ENCODE measurements around the gene ADSS1.

DNA sequence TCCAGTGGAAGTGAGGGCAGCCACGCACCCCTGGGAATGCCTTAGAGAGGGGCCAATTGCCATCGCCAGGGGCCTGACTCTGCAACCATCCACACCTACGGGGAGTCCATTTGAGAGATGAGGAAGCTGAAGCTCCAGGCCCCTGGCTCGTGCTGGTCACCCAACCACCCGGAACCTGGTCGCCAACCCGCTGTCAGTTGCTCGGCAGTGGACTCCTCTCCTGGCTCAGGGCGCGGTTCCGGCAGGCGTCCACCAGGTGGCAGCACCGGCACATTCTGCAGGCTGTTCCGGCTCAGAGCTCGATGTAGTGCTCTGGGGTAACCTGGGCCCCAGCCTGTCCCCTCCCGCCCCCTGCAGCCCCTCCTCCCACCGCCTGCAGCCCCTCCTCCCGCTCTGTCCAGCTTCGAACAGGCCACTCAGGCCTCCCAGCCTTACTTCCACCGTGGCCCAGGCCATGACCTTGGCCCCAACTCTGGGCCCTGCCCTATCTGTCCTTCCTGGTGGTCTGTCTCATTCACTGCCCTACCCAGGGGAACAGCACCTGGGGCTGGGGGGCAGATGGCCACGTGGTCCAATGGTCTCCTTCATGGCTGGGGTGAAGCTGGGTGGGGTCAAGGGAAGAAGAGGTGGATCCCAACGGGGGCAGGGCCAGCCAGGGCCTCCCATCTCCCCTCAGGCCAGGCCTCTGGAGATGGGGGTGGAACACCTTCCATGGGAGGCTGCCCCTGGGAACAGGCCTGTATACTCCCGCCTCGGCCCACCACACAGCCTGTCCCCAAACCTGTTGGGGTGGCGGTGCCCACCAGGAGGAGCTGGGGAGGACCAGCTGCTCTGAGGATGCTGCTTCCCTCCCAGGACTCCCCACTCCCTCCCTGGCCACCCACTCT, 44.7 kb downstream of the ADSS1 start:
- TF ChIP-seq, protein P1, sequence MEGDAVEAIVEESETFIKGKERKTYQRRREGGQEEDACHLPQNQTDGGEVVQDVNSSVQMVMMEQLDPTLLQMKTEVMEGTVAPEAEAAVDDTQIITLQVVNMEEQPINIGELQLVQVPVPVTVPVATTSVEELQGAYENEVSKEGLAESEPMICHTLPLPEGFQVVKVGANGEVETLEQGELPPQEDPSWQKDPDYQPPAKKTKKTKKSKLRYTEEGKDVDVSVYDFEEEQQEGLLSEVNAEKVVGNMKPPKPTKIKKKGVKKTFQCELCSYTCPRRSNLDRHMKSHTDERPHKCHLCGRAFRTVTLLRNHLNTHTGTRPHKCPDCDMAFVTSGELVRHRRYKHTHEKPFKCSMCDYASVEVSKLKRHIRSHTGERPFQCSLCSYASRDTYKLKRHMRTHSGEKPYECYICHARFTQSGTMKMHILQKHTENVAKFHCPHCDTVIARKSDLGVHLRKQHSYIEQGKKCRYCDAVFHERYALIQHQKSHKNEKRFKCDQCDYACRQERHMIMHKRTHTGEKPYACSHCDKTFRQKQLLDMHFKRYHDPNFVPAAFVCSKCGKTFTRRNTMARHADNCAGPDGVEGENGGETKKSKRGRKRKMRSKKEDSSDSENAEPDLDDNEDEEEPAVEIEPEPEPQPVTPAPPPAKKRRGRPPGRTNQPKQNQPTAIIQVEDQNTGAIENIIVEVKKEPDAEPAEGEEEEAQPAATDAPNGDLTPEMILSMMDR (IDR thresholded peaks at IDR 0.05): peak; percentile 92 to 98 (median 96)
- no peak for TF ChIP-seq POLR2A (IDR thresholded peaks at IDR 0.05)
